ENCODE results near the gene CPSF3. TPM values are rescaled to one million over a fixed set of nuclear protein-coding genes. Genes with fewer than 3 reads are reported as not detected.

The CPSF3 gene
- total and polyA plus RNA-seq, 11 donors, result 12.0 to 27.5 (median 18.3) TPM

- 82 to 90% (median 90%) methylated on average over 10 of the region's 10 CpGs for WGBS, 4 donors
- peaks cover 0 to 70% (median 29%) of the 10 kb centered on the region in 9 donors for H3K36me3 ChIP-seq
Observed at GRCh38 chr2:9467687-9468086, 44.2 kb downstream of the CPSF3 start.

GRCh38 chr2:9471206-9471605, 47.8 kb downstream of the CPSF3 start:
- Histone ChIP-seq H3K4me3 (no peak overlapping the region), H3K27ac (no peak overlapping the region), H3K36me3 (peaks cover 0 to 42% (median 17%) of the 10 kb centered on the region in 9 donors), H3K27me3 (no peaks in the 10 kb centered on the region), H3K9me3 (no peaks in the 10 kb centered on the region), H3K4me1 (peaks cover 0 to 22% (median 19%) of the 10 kb centered on the region in 12 donors)
- TF ChIP-seq POLR2A (IDR thresholded peaks at IDR 0.05) (no peak), CTCF (IDR thresholded peaks at IDR 0.05) (no peak)
- ATAC-seq, result no peak
- WGBS, 4 donors, result 66 to 69% (median 68%) methylated on average over 5 of the region's 5 CpGs
- DNase-seq, result no peak
- intact Hi-C loops (cut with DNase I), result loop anchor here in 3 of 10 donors (5.0 to 10.0 kb wide), 3 partner anchors 154 to 329 kb away; no protein-coding TSS in a partner anchor

More at GRCh38 chr2:9467687-9468086, 44.2 kb downstream of the CPSF3 start:
- H3K27ac ChIP-seq, result no peak overlapping the region
- no peaks in the 10 kb centered on the region for H3K9me3 ChIP-seq
- no peak for TF ChIP-seq POLR2A (IDR thresholded peaks at IDR 0.05)
- TF ChIP-seq CTCF (IDR thresholded peaks at IDR 0.05), result no peak
- H3K27me3 ChIP-seq, result no peaks in the 10 kb centered on the region
- H3K4me1 ChIP-seq, result peaks cover 0 to 7% (median 0%) of the 10 kb centered on the region in 12 donors
- ATAC-seq, result no peak
- H3K4me3 ChIP-seq, result no peak overlapping the region
- no peak for DNase-seq
- intact Hi-C loops (cut with DNase I), result no loop called here

- H3K36me3 ChIP-seq, result peaks cover 0 to 54% (median 16%) of the 10 kb centered on the region in 9 donors
- ATAC-seq (no peak), DNase-seq (no peak)
- no peaks in the 10 kb centered on the region for H3K27me3 ChIP-seq
- no peak overlapping the region for H3K27ac ChIP-seq
- no peaks in the 10 kb centered on the region for H3K9me3 ChIP-seq
- peaks cover 0 to 33% (median 27%) of the 10 kb centered on the region in 12 donors for H3K4me1 ChIP-seq
- TF ChIP-seq POLR2A (IDR thresholded peaks at IDR 0.05) (no peak), CTCF (IDR thresholded peaks at IDR 0.05) (no peak)
- intact Hi-C loops (cut with DNase I), result loop anchor here in 3 of 10 donors (5.0 to 10.0 kb wide), 3 partner anchors 152 to 330 kb away; no protein-coding TSS in a partner anchor
- 94 to 98% (median 97%) methylated on average over 9 of the region's 9 CpGs for WGBS, 4 donors
- H3K4me3 ChIP-seq, result no peak overlapping the region
Observed at GRCh38 chr2:9472511-9472910, 49.1 kb downstream of the CPSF3 start.

GRCh38 chr2:9473308-9473984, 50.0 kb downstream of the CPSF3 start:
- H3K36me3 ChIP-seq, result peaks cover 0 to 50% (median 14%) of the 10 kb centered on the region in 9 donors
- peak overlapping the region in 9 of 12 donors; percentile 78 to 93 (median 88) for H3K27ac ChIP-seq
- H3K27me3 ChIP-seq, result no peaks in the 10 kb centered on the region
- H3K9me3 ChIP-seq, result no peaks in the 10 kb centered on the region
- WGBS, 4 donors, result 34 to 69% (median 47%) methylated on average over 20 to 24 of the region's 24 CpGs
- intact Hi-C loops (cut with DNase I), result loop anchor here in 3 of 10 donors (5.0 to 10.0 kb wide), 3 partner anchors 151 to 331 kb away; no protein-coding TSS in a partner anchor
- DNase-seq (no peak), ATAC-seq (no peak)
- peaks cover 0 to 40% (median 31%) of the 10 kb centered on the region in 12 donors for H3K4me1 ChIP-seq
- H3K4me3 ChIP-seq, result peak overlapping the region in 11 of 12 donors; percentile 59 to 93 (median 83)
- peak in 2 of 12 donors; percentile 5 to 7 for TF ChIP-seq CTCF (IDR thresholded peaks at IDR 0.05)
- TF ChIP-seq POLR2A (IDR thresholded peaks at IDR 0.05), result no peak
